A549 (cell line): ENCODE measurements around the gene IGF1. TPM values are rescaled to one million over a fixed set of nuclear protein-coding genes. Genes with fewer than 3 reads are reported as not detected.

Experiments used
- ATAC-seq, 2 experiments: fragments of 200-7000 bp in 1 of 2; fragments of >200 bp in 1 of 2; cut with Nextera tagmentation in 1 of 2; cut with Tn5 transposase in 1 of 2; 3 replicates each; pipeline versions ENCODE4 v1.8.0 to v1.9.1; 2018 to 2020; ENCODE audit warnings: mild to moderate bottlenecking in 1 of 2, moderate library complexity in 1 of 2
- CTCF ChIA-PET: fragments of 300-600 bp; sonication (Branson Sonifier 250); formaldehyde crosslinking; extraction: SDS; loops from one replicate; lab custom pipeline; 2021; ENCODE audit warnings: antibody characterized with exemption, inconsistent platforms; lab: Yijun Ruan, JAX
- POLR2A ChIA-PET: fragments of 350-600 bp; formaldehyde crosslinking; extraction: SDS; loops from one replicate; lab custom pipeline; 2021; ENCODE audit warnings: antibody characterized with exemption, inconsistent platforms; lab: Yijun Ruan, JAX
- DNase-seq, 2 experiments: peaks; one replicate each; pipeline versions ENCODE4 v3.0.0 to v3.0.0-alpha.2; 2011 to 2016; ENCODE audit warnings: low read depth in 1 of 2, low spot score in 1 of 2
- FAIRE-seq: peaks from 2 replicates; lab custom pipeline; 2011; peaks lifted over from hg19 to GRCh38; lab: Jason Lieb, UNC
- H3K27ac ChIP-seq, 2 experiments: fragments of >200 bp; sonication (Bioruptor Twin); formaldehyde crosslinking; 3 replicates each; pipeline ENCODE4 v1.5.1; 2016 to 2017
- H3K4me1 ChIP-seq: fragments of >200 bp; sonication (Bioruptor Twin); formaldehyde crosslinking; 3 replicates; pipeline ENCODE4 v1.6.1; 2016
- H3K4me2 ChIP-seq: fragments of >200 bp; sonication (Bioruptor Twin); formaldehyde crosslinking; 3 replicates; pipeline ENCODE4 v1.6.1; 2016
- H3K4me3 ChIP-seq: fragments of >200 bp; sonication (Bioruptor Twin); formaldehyde crosslinking; 3 replicates; pipeline ENCODE4 v1.5.1; 2016
- H3K9me3 ChIP-seq: fragments of >200 bp; sonication (Bioruptor Twin); formaldehyde crosslinking; 3 replicates; pipeline ENCODE4 v1.6.1; 2016
- ATOH8 ChIP-seq: fragments of 250-450 bp; sonication (Bioruptor Pico); IDR thresholded peaks from 2 replicates; pipeline ENCODE4 v1.5.0; 2020; ENCODE audit warnings: low read depth, mild to moderate bottlenecking, moderate library complexity
- CBX2 ChIP-seq: fragments of 200-600 bp; sonication (generic); IDR thresholded peaks from 2 replicates; pipeline ENCODE4 v1.6.1; 2016; ENCODE audit warnings: low read depth, mild to moderate bottlenecking, borderline replicate concordance
- CBX8 ChIP-seq: fragments of 200-600 bp; sonication (generic); IDR thresholded peaks from 2 replicates; pipeline ENCODE4 v1.6.1; 2016
- CEBPB ChIP-seq, 2 experiments: fragments of >200 bp in 1 of 2; sonication (Bioruptor Twin) in 1 of 2; formaldehyde crosslinking in 1 of 2; IDR thresholded peaks; 2 replicates each; pipeline ENCODE4 v1.6.1; 2012 to 2016
- EHMT2 ChIP-seq: fragments of 200-600 bp; sonication (generic); IDR thresholded peaks from 2 replicates; pipeline ENCODE4 v1.6.1; 2016; ENCODE audit warnings: antibody characterized with exemption, low read depth, mild to moderate bottlenecking, moderate library complexity
- GATA3 ChIP-seq: IDR thresholded peaks from 2 replicates; pipeline ENCODE4 v1.6.1; 2012; ENCODE audit warnings: borderline replicate concordance
- HEYL ChIP-seq: fragments of 250-450 bp; sonication (Bioruptor Pico); IDR thresholded peaks from 2 replicates; pipeline ENCODE4 v1.8.0; 2021; ENCODE audit warnings: mild to moderate bottlenecking, moderate library complexity
- HMGXB4 ChIP-seq: fragments of 250-450 bp; sonication (Bioruptor Pico); IDR thresholded peaks from 2 replicates; pipeline ENCODE4 v1.5.0; 2021; ENCODE audit warnings: mild to moderate bottlenecking, moderate library complexity, borderline replicate concordance
- HOXA7 ChIP-seq: fragments of 250-450 bp; sonication (Bioruptor Pico); IDR thresholded peaks from 2 replicates; pipeline ENCODE4 v1.5.0; 2020; ENCODE audit warnings: mild to moderate bottlenecking, moderate library complexity
- HOXB5 ChIP-seq: fragments of 250-450 bp; sonication (Bioruptor Pico); IDR thresholded peaks from 2 replicates; pipeline ENCODE4 v1.5.0; 2020; ENCODE audit warnings: mild to moderate bottlenecking, moderate library complexity
- JUN ChIP-seq, 2 experiments: fragments of >200 bp; sonication (Bioruptor Twin); formaldehyde crosslinking; IDR thresholded peaks; 2 replicates in 1 of 2; 3 replicates in 1 of 2; pipeline ENCODE4 v1.6.1; 2016 to 2017
- KDM5A ChIP-seq: fragments of 200-600 bp; sonication (generic); IDR thresholded peaks from 2 replicates; pipeline ENCODE4 v1.6.1; 2016; ENCODE audit warnings: antibody characterized with exemption, mild to moderate bottlenecking
- MAFK ChIP-seq: fragments of 450-650 bp; IDR thresholded peaks from 2 replicates; pipeline ENCODE4 v1.6.1; 2014; ENCODE audit not compliant: partially characterized antibody
- MAZ ChIP-seq: fragments of 150-350 bp; IDR thresholded peaks from 2 replicates; pipeline ENCODE4 v1.6.1; 2014; ENCODE audit warnings: antibody characterized with exemption, low read depth, low read length, borderline replicate concordance
- NR3C1 ChIP-seq: fragments of >200 bp; sonication (Bioruptor Twin); formaldehyde crosslinking; IDR thresholded peaks from 3 replicates; pipeline ENCODE4 v1.6.1; 2017
- PBX3 ChIP-seq: IDR thresholded peaks from 2 replicates; pipeline ENCODE4 v1.6.1; 2012
- RAD21 ChIP-seq, 2 experiments: fragments of >200 bp in 1 of 2; sonication (Bioruptor Twin) in 1 of 2; formaldehyde crosslinking in 1 of 2; IDR thresholded peaks in 1 of 2; conservative IDR thresholded peaks in 1 of 2; 2 replicates in 1 of 2; 3 replicates in 1 of 2; pipeline ENCODE4 v1.6.1; 2012 to 2018; ENCODE audit warnings: inconsistent platforms in 1 of 2
- RNF2 ChIP-seq: fragments of 200-600 bp; sonication (generic); IDR thresholded peaks from 2 replicates; pipeline ENCODE4 v1.6.1; 2016; ENCODE audit warnings: low read depth, mild to moderate bottlenecking, antibody characterized with exemption, moderate library complexity, borderline replicate concordance
- SREBF2 ChIP-seq: fragments of 450-650 bp; IDR thresholded peaks from 2 replicates; pipeline ENCODE4 v1.6.1; 2014; ENCODE audit warnings: mild to moderate bottlenecking, moderate library complexity
- TFCP2L1 ChIP-seq: fragments of 250-450 bp; sonication (Bioruptor Pico); IDR thresholded peaks from 2 replicates; pipeline ENCODE4 v1.5.0; 2021; ENCODE audit warnings: mild to moderate bottlenecking
- TP53 ChIP-seq: fragments of 250-450 bp; sonication (Bioruptor Pico); IDR thresholded peaks from 2 replicates; pipeline ENCODE4 v1.5.0; 2021; ENCODE audit warnings: mild to moderate bottlenecking, moderate library complexity
- ZNF302 ChIP-seq: fragments of 250-450 bp; sonication (Bioruptor Pico); IDR thresholded peaks from 2 replicates; pipeline ENCODE4 v1.9.0; 2021; ENCODE audit warnings: inconsistent platforms, mild to moderate bottlenecking, moderate library complexity
- WGBS: methylation state at CpG from one replicate; pipeline ENCODE4 v1.1.6; 2017; ENCODE audit errors: missing lambda C conversion rate; 5-methylcytosine and 5-hydroxymethylcytosine counted together
- polyA plus RNA-seq, 4 experiments: library from polyadenylated mRNA; depleted of rRNA in 3 of 4; stranded (reverse); fragments of >200 nt; fragmentation: RNase III in 1 of 4; extraction: RNeasy Plus Mini Kit Qiagen cat#74134 plus additional on column Dnase treatment in 1 of 4; gene quantifications; 2 replicates in 3 of 4; 3 replicates in 1 of 4; pipeline ENCODE4 v1.2.3, GENCODE V29; 2011 to 2017
- TF ChIP-seq, protein P1 (sequence below): fragments of >200 bp; sonication (Bioruptor Twin); formaldehyde crosslinking; IDR thresholded peaks from 3 replicates; pipeline ENCODE4 v1.5.1; 2016
- TF ChIP-seq, protein P2 (sequence below): fragments of >200 bp; sonication (Bioruptor Twin); formaldehyde crosslinking; IDR thresholded peaks from 2 replicates; pipeline ENCODE4 v1.6.1; 2016

Gene IGF1
- polyA plus RNA-seq, 2 of the 4 experiments (the other 2 are of a cell fraction) = 0.16 TPM; not detected in 1

GRCh38 chr12:102512523-102512922 lies 32.2 kb upstream of the IGF1 start:
- WGBS = 66% methylated on average over 3 of the region's 3 CpGs
- Histone ChIP-seq H3K4me1 (no peaks in the 10 kb centered on the region), H3K4me3 (no peak overlapping the region), H3K4me2 (no peak overlapping the region)
- no peak for ATAC-seq
- POLR2A ChIA-PET = no interaction called here
- no peak for FAIRE-seq
- TF ChIP-seq, protein P1, sequence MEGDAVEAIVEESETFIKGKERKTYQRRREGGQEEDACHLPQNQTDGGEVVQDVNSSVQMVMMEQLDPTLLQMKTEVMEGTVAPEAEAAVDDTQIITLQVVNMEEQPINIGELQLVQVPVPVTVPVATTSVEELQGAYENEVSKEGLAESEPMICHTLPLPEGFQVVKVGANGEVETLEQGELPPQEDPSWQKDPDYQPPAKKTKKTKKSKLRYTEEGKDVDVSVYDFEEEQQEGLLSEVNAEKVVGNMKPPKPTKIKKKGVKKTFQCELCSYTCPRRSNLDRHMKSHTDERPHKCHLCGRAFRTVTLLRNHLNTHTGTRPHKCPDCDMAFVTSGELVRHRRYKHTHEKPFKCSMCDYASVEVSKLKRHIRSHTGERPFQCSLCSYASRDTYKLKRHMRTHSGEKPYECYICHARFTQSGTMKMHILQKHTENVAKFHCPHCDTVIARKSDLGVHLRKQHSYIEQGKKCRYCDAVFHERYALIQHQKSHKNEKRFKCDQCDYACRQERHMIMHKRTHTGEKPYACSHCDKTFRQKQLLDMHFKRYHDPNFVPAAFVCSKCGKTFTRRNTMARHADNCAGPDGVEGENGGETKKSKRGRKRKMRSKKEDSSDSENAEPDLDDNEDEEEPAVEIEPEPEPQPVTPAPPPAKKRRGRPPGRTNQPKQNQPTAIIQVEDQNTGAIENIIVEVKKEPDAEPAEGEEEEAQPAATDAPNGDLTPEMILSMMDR = no peak
- TF ChIP-seq ATOH8 (CRISPR knock-in tag) = no peak
- TF ChIP-seq CBX2 = no peak
- no peak for TF ChIP-seq HEYL (CRISPR knock-in tag)
- no peak for TF ChIP-seq CEBPB (IDR thresholded peaks at IDR 0.05)
- TF ChIP-seq TP53 (CRISPR knock-in tag) = no peak
- no peak for TF ChIP-seq GATA3
- TF ChIP-seq SREBF2 = no peak
- TF ChIP-seq MAFK = no peak
- TF ChIP-seq CBX8 = no peak
- no peak for TF ChIP-seq EHMT2
- no peak for TF ChIP-seq TFCP2L1 (CRISPR knock-in tag)
- TF ChIP-seq KDM5A = no peak
- TF ChIP-seq ZNF302 (CRISPR knock-in tag) = no peak
- TF ChIP-seq RNF2 = no peak
- no peak for TF ChIP-seq JUN (IDR thresholded peaks at IDR 0.05)
- TF ChIP-seq, all 56 proteins: peak for 0
- no peak for DNase-seq
- CTCF ChIA-PET = no interaction called here
- Histone ChIP-seq H3K27ac (no peak overlapping the region), H3K9me3 (no peaks in the 10 kb centered on the region)

DNA sequence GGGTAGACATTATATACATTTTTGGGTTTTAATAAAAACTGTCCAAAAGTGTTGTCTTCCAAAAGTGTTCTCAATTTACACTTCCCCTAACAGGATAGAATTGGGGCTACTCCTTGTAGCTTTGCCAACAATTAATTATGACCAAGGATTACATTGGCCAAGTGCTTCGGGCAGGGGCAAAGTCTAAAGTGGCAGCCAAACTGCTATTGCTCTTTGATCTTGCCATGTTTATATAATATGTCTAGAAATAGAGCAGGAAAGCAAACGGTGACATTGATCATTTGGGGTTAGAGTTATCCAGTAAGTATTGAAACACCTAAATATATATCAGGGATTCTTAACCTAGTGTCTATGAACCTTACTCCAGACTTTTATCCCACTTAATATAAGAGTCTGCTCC lies 31.2 kb upstream of the IGF1 start:
- TF ChIP-seq EHMT2 = no peak
- TF ChIP-seq RAD21 (conservative IDR thresholded peaks at IDR 0.05 in 1 of 2, IDR thresholded peaks at IDR 0.05 in 1 of 2) = no peak
- TF ChIP-seq, protein P2, sequence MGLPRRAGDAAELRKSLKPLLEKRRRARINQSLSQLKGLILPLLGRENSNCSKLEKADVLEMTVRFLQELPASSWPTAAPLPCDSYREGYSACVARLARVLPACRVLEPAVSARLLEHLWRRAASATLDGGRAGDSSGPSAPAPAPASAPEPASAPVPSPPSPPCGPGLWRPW = no peak
- TF ChIP-seq MAZ = no peak
- FAIRE-seq (no peak), DNase-seq (no peak), ATAC-seq (no peak)
- no peaks in the 10 kb centered on the region for H3K4me1 ChIP-seq
- WGBS = 39% methylated on average over 2 of the region's 2 CpGs
- no peak overlapping the region for H3K27ac ChIP-seq
- ChIA-PET CTCF (no interaction called here), POLR2A (no interaction called here)
- no peaks in the 10 kb centered on the region for H3K9me3 ChIP-seq
- no peak overlapping the region for H3K4me2 ChIP-seq
- no peak overlapping the region for H3K4me3 ChIP-seq

GRCh38 chr12:102510463-102510862 lies 30.1 kb upstream of the IGF1 start:
- no peak for FAIRE-seq
- ATAC-seq = no peak
- POLR2A ChIA-PET = no interaction called here
- Histone ChIP-seq H3K4me2 (no peak overlapping the region), H3K4me1 (no peaks in the 10 kb centered on the region)
- CTCF ChIA-PET = interaction anchor here (1.4 kb wide), 1 partner anchor 230 kb away, joined by 3 read pairs; no protein-coding TSS in a partner anchor
- no peak for TF ChIP-seq CBX8
- TF ChIP-seq MAFK = no peak
- no peak for TF ChIP-seq HOXB5 (CRISPR knock-in tag)
- TF ChIP-seq PBX3 = no peak
- no peak for TF ChIP-seq HMGXB4
- TF ChIP-seq NR3C1 = no peak
- no peak for TF ChIP-seq HOXA7
- no peak for TF ChIP-seq GATA3
- TF ChIP-seq, all 56 proteins: peak for 0
- Histone ChIP-seq H3K9me3 (no peaks in the 10 kb centered on the region), H3K27ac (no peak overlapping the region), H3K4me3 (no peak overlapping the region)
- 33% methylated on average over 3 of the region's 3 CpGs for WGBS
- no peak for DNase-seq
